HEK293 (cell line): ENCODE data around the gene TNFRSF8.

Experiments used
- TRIM28 ChIP-seq: IDR thresholded peaks from 2 replicates; pipeline ENCODE4 v1.6.1; 2011; ENCODE audit warnings: low read length, control low read depth, borderline replicate concordance
- ZNF184 ChIP-seq: fragments of 450-650 bp; IDR thresholded peaks from 2 replicates; pipeline ENCODE4 v1.5.1; 2018; ENCODE audit warnings: missing biosample characterization, mild to moderate bottlenecking, missing genetic modification characterization
- ZSCAN30 ChIP-seq: fragments of 450-650 bp; IDR thresholded peaks from 2 replicates; pipeline ENCODE4 v1.5.1; 2018; ENCODE audit warnings: missing biosample characterization, mild to moderate bottlenecking, missing genetic modification characterization, moderate library complexity
- TF ChIP-seq, protein P1 (sequence below): fragments of 450-650 bp; formaldehyde crosslinking; IDR thresholded peaks from 2 replicates; pipeline ENCODE4 v1.5.1; 2016; ENCODE audit warnings: missing biosample characterization, missing genetic modification characterization
- TF ChIP-seq, protein P2 (sequence below): fragments of 450-650 bp; formaldehyde crosslinking; IDR thresholded peaks from 2 replicates; pipeline ENCODE4 v1.5.1; 2016; ENCODE audit warnings: missing biosample characterization, missing genetic modification characterization

DNA sequence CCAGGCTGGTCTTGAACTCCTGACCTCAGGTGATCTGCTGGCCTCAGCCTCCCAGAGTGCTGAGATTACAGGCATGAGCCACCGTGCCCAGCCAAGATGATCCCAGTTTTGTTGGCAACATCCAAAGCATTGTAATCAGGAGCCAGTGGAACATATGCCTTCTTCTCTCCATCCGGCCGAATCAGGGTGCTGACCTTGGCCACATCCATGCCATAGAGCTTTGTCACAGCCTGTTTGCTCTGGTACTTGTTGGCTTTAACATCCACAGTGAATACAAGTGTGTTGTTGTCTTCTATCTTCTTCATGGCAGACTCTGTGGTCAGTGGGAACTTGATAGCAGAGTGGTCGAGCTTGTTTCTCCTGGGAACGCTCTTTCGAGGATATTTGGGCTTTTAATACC, 17.1 kb downstream of the TNFRSF8 start:
- TF ChIP-seq, protein P1, sequence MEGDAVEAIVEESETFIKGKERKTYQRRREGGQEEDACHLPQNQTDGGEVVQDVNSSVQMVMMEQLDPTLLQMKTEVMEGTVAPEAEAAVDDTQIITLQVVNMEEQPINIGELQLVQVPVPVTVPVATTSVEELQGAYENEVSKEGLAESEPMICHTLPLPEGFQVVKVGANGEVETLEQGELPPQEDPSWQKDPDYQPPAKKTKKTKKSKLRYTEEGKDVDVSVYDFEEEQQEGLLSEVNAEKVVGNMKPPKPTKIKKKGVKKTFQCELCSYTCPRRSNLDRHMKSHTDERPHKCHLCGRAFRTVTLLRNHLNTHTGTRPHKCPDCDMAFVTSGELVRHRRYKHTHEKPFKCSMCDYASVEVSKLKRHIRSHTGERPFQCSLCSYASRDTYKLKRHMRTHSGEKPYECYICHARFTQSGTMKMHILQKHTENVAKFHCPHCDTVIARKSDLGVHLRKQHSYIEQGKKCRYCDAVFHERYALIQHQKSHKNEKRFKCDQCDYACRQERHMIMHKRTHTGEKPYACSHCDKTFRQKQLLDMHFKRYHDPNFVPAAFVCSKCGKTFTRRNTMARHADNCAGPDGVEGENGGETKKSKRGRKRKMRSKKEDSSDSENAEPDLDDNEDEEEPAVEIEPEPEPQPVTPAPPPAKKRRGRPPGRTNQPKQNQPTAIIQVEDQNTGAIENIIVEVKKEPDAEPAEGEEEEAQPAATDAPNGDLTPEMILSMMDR (tag by site-specific recombination), result no peak
- TF ChIP-seq ZNF184 (tag by site-specific recombination) (no peak), TRIM28 (no peak), ZSCAN30 (tag by site-specific recombination) (no peak)
- TF ChIP-seq, protein P2, sequence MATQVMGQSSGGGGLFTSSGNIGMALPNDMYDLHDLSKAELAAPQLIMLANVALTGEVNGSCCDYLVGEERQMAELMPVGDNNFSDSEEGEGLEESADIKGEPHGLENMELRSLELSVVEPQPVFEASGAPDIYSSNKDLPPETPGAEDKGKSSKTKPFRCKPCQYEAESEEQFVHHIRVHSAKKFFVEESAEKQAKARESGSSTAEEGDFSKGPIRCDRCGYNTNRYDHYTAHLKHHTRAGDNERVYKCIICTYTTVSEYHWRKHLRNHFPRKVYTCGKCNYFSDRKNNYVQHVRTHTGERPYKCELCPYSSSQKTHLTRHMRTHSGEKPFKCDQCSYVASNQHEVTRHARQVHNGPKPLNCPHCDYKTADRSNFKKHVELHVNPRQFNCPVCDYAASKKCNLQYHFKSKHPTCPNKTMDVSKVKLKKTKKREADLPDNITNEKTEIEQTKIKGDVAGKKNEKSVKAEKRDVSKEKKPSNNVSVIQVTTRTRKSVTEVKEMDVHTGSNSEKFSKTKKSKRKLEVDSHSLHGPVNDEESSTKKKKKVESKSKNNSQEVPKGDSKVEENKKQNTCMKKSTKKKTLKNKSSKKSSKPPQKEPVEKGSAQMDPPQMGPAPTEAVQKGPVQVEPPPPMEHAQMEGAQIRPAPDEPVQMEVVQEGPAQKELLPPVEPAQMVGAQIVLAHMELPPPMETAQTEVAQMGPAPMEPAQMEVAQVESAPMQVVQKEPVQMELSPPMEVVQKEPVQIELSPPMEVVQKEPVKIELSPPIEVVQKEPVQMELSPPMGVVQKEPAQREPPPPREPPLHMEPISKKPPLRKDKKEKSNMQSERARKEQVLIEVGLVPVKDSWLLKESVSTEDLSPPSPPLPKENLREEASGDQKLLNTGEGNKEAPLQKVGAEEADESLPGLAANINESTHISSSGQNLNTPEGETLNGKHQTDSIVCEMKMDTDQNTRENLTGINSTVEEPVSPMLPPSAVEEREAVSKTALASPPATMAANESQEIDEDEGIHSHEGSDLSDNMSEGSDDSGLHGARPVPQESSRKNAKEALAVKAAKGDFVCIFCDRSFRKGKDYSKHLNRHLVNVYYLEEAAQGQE (tag by site-specific recombination), result no peak
